K562 (cell line): Measurements from ENCODE around the gene CCDC13. TPM values are rescaled to one million over a fixed set of nuclear protein-coding genes. Genes with fewer than 3 reads are reported as not detected.

Experiments used
- BRCA1 ChIP-seq, 2 experiments: fragments of 450-650 bp in 1 of 2; sonication (generic) in 1 of 2; formaldehyde crosslinking in 1 of 2; IDR thresholded peaks; 2 replicates each; pipeline versions ENCODE4 v1.5.0 to v1.6.1; 2017 to 2020; ENCODE audit warnings: mild to moderate bottlenecking in 1 of 2, missing genetic modification reagents in 1 of 2
- C11orf30 ChIP-seq: fragments of 450-650 bp; IDR thresholded peaks from 2 replicates; pipeline ENCODE4 v1.6.1; 2016; ENCODE audit warnings: low read depth, mild to moderate bottlenecking
- KLF16 ChIP-seq: IDR thresholded peaks from 2 replicates; pipeline ENCODE4 v1.6.1; 2016; ENCODE audit warnings: antibody characterized with exemption
- KLF6 ChIP-seq: fragments of 250-450 bp; sonication (Bioruptor Pico); IDR thresholded peaks from 2 replicates; pipeline ENCODE4 v1.4.0; 2020; ENCODE audit warnings: mild to moderate bottlenecking, moderate library complexity, borderline replicate concordance
- MAFG ChIP-seq: fragments of 450-650 bp; conservative IDR thresholded peaks from 2 replicates; pipeline ENCODE4 v1.6.1; 2016; ENCODE audit warnings: missing genetic modification characterization, missing compliant biosample characterization
- MAZ ChIP-seq, 2 experiments: fragments of 450-650 bp in 1 of 2; sonication (generic) in 1 of 2; formaldehyde crosslinking; IDR thresholded peaks in 1 of 2; conservative IDR thresholded peaks in 1 of 2; 2 replicates each; pipeline versions ENCODE4 v1.4.0 to v1.5.0; 2020; ENCODE audit warnings: mild to moderate bottlenecking in 1 of 2, missing genetic modification reagents in 1 of 2
- MEF2A ChIP-seq: IDR thresholded peaks from 2 replicates; pipeline ENCODE4 v1.6.1; 2011; ENCODE audit warnings: low read depth, mild to moderate bottlenecking, low read length, moderate library complexity; ENCODE audit not compliant: control insufficient read depth
- RAD21 ChIP-seq, 2 experiments: fragments of 250-450 bp in 1 of 2; fragments of 450-650 bp in 1 of 2; sonication (Bioruptor Pico) in 1 of 2; formaldehyde crosslinking in 1 of 2; IDR thresholded peaks in 1 of 2; conservative IDR thresholded peaks in 1 of 2; 2 replicates each; pipeline versions ENCODE4 v1.4.0 to v1.8.0; 2020 to 2022; ENCODE audit warnings: mild to moderate bottlenecking in 2 of 2, moderate library complexity in 1 of 2
- RB1 ChIP-seq: fragments of 450-650 bp; IDR thresholded peaks from 2 replicates; pipeline ENCODE4 v1.6.1; 2017; ENCODE audit warnings: low read depth, mild to moderate bottlenecking
- RFX7 ChIP-seq: fragments of 250-450 bp; sonication (Bioruptor Pico); IDR thresholded peaks from 2 replicates; pipeline ENCODE4 v1.5.1; 2021; ENCODE audit warnings: mild to moderate bottlenecking
- SETDB1 ChIP-seq: IDR thresholded peaks from one replicate; pipeline ENCODE4 v1.6.1; 2012; ENCODE audit warnings: low read length, control low read depth, inconsistent platforms
- SMC3 ChIP-seq: conservative IDR thresholded peaks from 2 replicates; pipeline ENCODE4 v1.6.1; 2011; ENCODE audit warnings: low read depth, low read length, improper control_type of control experiment; ENCODE audit not compliant: insufficient read depth
- STAG1 ChIP-seq: sonication (generic); formaldehyde crosslinking; IDR thresholded peaks from 2 replicates; pipeline ENCODE4 v1.5.0; 2020; ENCODE audit warnings: missing genetic modification reagents, borderline replicate concordance
- ZNF316 ChIP-seq: fragments of 450-650 bp; IDR thresholded peaks from 2 replicates; pipeline ENCODE4 v1.6.1; 2016
- polyA plus RNA-seq, 8 experiments: library from polyadenylated mRNA; depleted of rRNA in 4 of 8; stranded (reverse) in 5 of 8; unstranded in 3 of 8; fragments of >200 nt; fragmentation: Nextera tagmentation in 2 of 8; fragmentation: Illumina TruSeq in 1 of 8; extraction: Ambion mirVana in 2 of 8; extraction: Trizol in 1 of 8; gene quantifications; 2 replicates each; pipeline versions ENCODE4 v1.2.1 to v1.2.3, GENCODE V29; 2011 to 2014; ENCODE audit warnings: inconsistent platforms in 1 of 8, missing spikeins in 1 of 8
- total RNA-seq, 7 experiments: library from RNA; depleted of rRNA in 6 of 7; stranded (reverse); fragments of >200 nt in 6 of 7; fragmentation: Illumina TruSeq in 2 of 7; extraction: Trizol in 2 of 7; gene quantifications; 2 replicates each; pipeline versions ENCODE4 v1.2.1 to v1.2.3, GENCODE V29; 2011 to 2021; ENCODE audit warnings: low replicate concordance in 1 of 7
- TF ChIP-seq, protein P1 (sequence below), 3 experiments: IDR thresholded peaks in 2 of 3; conservative IDR thresholded peaks in 1 of 3; 2 replicates each; pipeline ENCODE4 v1.5.1; 2011 to 2012; ENCODE audit warnings: low read length in 3 of 3, mild to moderate bottlenecking in 3 of 3, control low read depth in 2 of 3, improper control_type of control experiment in 1 of 3, inconsistent platforms in 1 of 3, low read depth in 1 of 3, mixed read lengths in 1 of 3, moderate library complexity in 1 of 3; ENCODE audit not compliant: insufficient read depth in 2 of 3
- TF ChIP-seq, protein P2 (sequence below): sonication (generic); formaldehyde crosslinking; IDR thresholded peaks from 2 replicates; pipeline ENCODE4 v1.8.0; 2022; ENCODE audit warnings: mild to moderate bottlenecking, missing genetic modification reagents

Gene CCDC13
- total and polyA plus RNA-seq, 9 of the 15 experiments (the other 6 are each of a cell fraction or from before 2014, with no cell fraction given), result 0.20 to 0.70 (median 0.48) TPM; not detected in 2

DNA sequence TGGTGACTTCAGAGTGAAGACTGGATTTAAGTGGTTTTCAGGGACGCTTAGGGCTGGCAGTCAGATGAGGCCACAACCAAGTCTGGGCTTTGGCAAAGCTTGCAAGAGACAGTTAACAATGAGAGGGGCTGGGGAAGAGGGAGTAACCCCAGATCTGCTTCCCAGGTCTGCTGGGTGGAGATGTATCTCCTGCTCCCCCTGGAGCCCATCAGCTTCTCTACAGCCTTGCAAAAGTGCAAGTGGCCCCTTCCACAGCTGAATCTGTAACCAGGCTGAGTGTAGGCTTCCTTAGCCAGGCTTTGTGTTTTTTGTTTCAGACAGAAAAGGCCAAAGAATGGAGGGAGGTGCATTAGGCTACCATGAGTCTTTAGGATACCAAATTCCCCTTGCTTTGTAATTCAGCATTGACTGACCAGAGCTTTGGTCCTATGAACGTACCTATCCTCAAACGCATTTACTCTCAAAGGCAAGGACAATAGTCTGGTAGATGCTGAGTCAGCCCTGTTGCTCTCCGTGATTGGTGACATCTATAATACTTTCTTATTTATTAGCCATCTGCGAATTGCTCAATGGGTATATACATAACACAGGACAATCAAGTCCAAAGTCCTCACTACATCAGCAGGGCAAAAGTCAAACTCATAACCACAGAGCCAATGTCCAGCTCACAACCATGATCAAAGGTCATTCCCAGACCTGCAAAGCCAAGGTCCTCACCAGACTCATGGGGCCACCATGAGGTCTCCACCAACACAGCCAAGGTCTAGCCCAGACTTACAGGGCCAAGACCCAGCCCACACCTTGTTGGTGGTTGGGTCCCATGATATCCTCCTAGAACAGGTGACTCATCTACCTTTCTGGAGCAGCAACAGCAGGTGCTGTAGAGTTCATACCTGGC is 17.1 kb downstream of the CCDC13 start (continued):
- TF ChIP-seq, protein P1, sequence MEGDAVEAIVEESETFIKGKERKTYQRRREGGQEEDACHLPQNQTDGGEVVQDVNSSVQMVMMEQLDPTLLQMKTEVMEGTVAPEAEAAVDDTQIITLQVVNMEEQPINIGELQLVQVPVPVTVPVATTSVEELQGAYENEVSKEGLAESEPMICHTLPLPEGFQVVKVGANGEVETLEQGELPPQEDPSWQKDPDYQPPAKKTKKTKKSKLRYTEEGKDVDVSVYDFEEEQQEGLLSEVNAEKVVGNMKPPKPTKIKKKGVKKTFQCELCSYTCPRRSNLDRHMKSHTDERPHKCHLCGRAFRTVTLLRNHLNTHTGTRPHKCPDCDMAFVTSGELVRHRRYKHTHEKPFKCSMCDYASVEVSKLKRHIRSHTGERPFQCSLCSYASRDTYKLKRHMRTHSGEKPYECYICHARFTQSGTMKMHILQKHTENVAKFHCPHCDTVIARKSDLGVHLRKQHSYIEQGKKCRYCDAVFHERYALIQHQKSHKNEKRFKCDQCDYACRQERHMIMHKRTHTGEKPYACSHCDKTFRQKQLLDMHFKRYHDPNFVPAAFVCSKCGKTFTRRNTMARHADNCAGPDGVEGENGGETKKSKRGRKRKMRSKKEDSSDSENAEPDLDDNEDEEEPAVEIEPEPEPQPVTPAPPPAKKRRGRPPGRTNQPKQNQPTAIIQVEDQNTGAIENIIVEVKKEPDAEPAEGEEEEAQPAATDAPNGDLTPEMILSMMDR (IDR thresholded peaks at IDR 0.05 in 2 of 3, conservative IDR thresholded peaks at IDR 0.05 in 1 of 3; ENCODE audit: insufficient read depth in 2 of 3, low read depth in 1 of 3, low read length in 3 of 3), result peak; percentile 76 to 80 (median 77)
- TF ChIP-seq RFX7 (CRISPR knock-in tag) (no peak), ZNF316 (peak; percentile 90), BRCA1 (IDR thresholded peaks at IDR 0.05) (no peak), BRCA1 (CRISPR knock-in tag; IDR thresholded peaks at IDR 0.05) (no peak), RB1 (no peak), STAG1 (peak; percentile 43; the same call in 1 of the 2 replicates), MAFG (tag) (peak; percentile 81), C11orf30 (peak; percentile 89), MAZ (CRISPR knock-in tag; conservative IDR thresholded peaks at IDR 0.05 in 1 of 2, IDR thresholded peaks at IDR 0.05 in 1 of 2) (0 out of 4 replicates have a peak, but pooled peaks of 1 of the 2 experiments have one; percentile 38), RAD21 (CRISPR knock-in tag; conservative IDR thresholded peaks at IDR 0.05 in 1 of 2, IDR thresholded peaks at IDR 0.05 in 1 of 2) (peak; percentile 54 to 68), KLF6 (CRISPR knock-in tag) (no peak), MEF2A (no peak), SMC3 (peak; percentile 72), KLF16 (0 out of 2 replicates have a peak, but pooled peaks have one; percentile 14), SETDB1 (no peak)
- TF ChIP-seq, protein P2, sequence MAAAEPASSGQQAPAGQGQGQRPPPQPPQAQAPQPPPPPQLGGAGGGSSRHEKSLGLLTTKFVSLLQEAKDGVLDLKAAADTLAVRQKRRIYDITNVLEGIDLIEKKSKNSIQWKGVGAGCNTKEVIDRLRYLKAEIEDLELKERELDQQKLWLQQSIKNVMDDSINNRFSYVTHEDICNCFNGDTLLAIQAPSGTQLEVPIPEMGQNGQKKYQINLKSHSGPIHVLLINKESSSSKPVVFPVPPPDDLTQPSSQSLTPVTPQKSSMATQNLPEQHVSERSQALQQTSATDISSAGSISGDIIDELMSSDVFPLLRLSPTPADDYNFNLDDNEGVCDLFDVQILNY (CRISPR knock-in tag), result no peak
